ACC112 (cell line): ENCODE measurements around the gene NRG2.

Source experiments
- H2AFZ ChIP-seq: fragments of 200-600 bp; sonication (generic); one replicate; pipeline ENCODE4 v1.6.0; 2017; ENCODE audit warnings: antibody characterized with exemption, low read length; ENCODE audit not compliant: unreplicated experiment
- H3K27ac ChIP-seq: fragments of 200-600 bp; sonication (generic); 2 replicates; pipeline ENCODE4 v1.5.1; 2014; ENCODE audit warnings: low read depth, mild to moderate bottlenecking, antibody characterized with exemption, low read length, moderate library complexity
- H3K27me3 ChIP-seq: fragments of 200-600 bp; sonication (generic); 2 replicates; pipeline ENCODE4 v1.6.1; 2014; ENCODE audit warnings: mild to moderate bottlenecking, antibody characterized with exemption, low read length, moderate library complexity, mixed read lengths; ENCODE audit not compliant: insufficient read depth
- H3K36me3 ChIP-seq: fragments of 200-600 bp; sonication (generic); 2 replicates; pipeline ENCODE4 v1.6.1; 2016; ENCODE audit warnings: mild to moderate bottlenecking, antibody characterized with exemption, low read length, moderate library complexity, mixed read lengths; ENCODE audit not compliant: insufficient read depth
- H3K4me1 ChIP-seq: fragments of 200-600 bp; sonication (generic); one replicate; pipeline ENCODE4 v1.6.1; 2016; ENCODE audit warnings: low read length, mixed read lengths; ENCODE audit not compliant: insufficient read depth, unreplicated experiment, control insufficient read depth
- H3K4me3 ChIP-seq: fragments of 200-600 bp; sonication (generic); 2 replicates; pipeline ENCODE4 v1.5.1; 2014; ENCODE audit warnings: mild to moderate bottlenecking, low read depth, low read length
- H3K79me2 ChIP-seq: fragments of 200-600 bp; sonication (generic); one replicate; pipeline ENCODE4 v1.6.0; 2016; ENCODE audit warnings: low read length; ENCODE audit not compliant: control insufficient read depth, unreplicated experiment, insufficient read depth

Gene NRG2

DNA sequence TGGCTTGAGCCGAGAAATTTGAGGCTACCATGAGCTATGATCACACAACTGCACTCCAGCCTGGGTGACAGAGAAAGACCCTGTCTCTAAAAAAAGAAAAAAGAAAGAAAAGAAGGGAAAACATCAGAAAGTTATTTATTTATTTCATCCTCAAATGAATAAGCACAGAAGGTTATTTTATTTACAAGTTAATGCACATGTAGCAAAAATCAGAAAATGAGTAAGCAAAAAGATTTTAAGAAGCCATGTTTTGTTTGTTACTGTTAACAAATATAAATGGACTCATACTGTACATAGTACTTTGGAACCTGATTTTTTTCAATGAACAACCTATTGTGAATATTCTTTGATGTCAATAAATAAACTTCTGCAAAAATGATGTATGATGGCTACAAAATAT is 47.2 kb downstream of the NRG2 start:
- H3K4me1 ChIP-seq: no peaks in the 10 kb centered on the region
- H3K27me3 ChIP-seq: peaks cover 63% of the 10 kb centered on the region
- no peak overlapping the region for H2AFZ ChIP-seq
- H3K27ac ChIP-seq: no peak overlapping the region
- H3K79me2 ChIP-seq: no peaks in the 10 kb centered on the region
- H3K4me3 ChIP-seq: no peak overlapping the region
- no peaks in the 10 kb centered on the region for H3K36me3 ChIP-seq

DNA sequence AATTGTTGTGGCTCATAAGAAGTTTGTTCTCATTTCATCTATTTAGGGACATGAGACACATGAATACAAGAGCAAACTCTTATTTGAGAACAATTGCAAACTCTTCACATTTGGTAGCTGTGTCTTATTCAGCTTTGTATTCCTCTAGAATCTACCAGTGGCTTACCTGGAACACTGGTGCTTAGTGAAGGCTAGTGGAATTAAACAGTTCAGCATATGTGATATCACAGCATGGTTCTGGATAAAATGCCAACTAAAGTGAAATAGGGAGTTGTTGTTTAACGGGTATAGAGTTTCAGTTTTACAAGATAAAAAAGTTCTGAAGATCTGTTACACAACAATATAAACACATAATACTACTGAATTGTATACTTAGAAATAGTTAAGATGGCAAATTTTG is 48.9 kb downstream of the NRG2 start:
- H3K79me2 ChIP-seq: no peaks in the 10 kb centered on the region
- H3K4me3 ChIP-seq: no peak overlapping the region
- H3K27me3 ChIP-seq: peaks cover 48% of the 10 kb centered on the region
- H3K36me3 ChIP-seq: no peaks in the 10 kb centered on the region
- no peak overlapping the region for H3K27ac ChIP-seq
- H2AFZ ChIP-seq: no peak overlapping the region
- no peaks in the 10 kb centered on the region for H3K4me1 ChIP-seq

DNA sequence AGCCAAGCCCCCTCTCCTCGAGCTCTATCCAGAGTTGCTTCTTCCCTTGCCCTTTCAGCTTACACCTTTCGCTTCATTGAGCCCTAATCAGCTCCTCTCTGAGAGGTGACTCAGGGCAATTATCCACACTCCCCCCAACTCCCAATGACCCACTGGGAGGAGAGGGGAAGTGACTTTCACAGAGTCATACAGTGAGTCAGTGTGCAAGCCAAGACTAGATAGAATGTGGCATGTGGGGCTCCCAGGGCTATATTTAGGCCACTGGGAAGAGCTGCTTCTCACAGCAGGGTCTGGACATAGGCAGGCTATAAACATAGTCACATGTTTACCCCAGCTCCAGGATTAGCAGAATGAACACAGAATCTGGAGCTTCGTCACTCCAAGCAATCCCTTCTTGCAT is 57.4 kb downstream of the NRG2 start:
- H3K4me3 ChIP-seq: peak overlapping the region; percentile 1; the same call in 1 of the 2 replicates
- H2AFZ ChIP-seq: no peak overlapping the region
- H3K36me3 ChIP-seq: no peaks in the 10 kb centered on the region
- peaks cover 20% of the 10 kb centered on the region for H3K4me1 ChIP-seq
- H3K27me3 ChIP-seq: peaks cover 11% of the 10 kb centered on the region
- H3K79me2 ChIP-seq: no peaks in the 10 kb centered on the region
- peak overlapping the region; percentile 54; the same call in 1 of the 2 replicates for H3K27ac ChIP-seq

DNA sequence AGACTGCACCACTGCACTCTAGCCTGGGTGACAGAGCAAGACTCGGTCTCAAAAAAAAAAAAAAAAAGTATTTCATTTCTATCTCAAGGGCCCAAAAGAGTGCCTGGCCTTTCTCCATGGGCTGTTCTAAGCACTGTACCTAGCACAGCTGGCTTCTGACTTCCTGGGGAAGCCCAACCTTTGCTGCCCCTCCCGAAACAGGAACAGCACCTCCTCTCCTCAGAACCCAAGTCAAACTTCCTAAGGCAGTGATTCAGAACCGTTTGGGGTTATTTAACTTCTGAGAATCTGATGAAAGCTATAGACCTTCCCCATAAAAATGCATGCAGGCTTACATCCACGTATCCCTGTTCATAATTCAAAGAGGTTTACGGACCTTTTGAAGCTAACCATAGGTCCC is 57.8 kb downstream of the NRG2 start:
- Histone ChIP-seq H2AFZ (no peak overlapping the region), H3K27ac (peak overlapping the region; percentile 52; the same call in 1 of the 2 replicates), H3K4me3 (peak overlapping the region; percentile 1; the same call in 1 of the 2 replicates)

DNA sequence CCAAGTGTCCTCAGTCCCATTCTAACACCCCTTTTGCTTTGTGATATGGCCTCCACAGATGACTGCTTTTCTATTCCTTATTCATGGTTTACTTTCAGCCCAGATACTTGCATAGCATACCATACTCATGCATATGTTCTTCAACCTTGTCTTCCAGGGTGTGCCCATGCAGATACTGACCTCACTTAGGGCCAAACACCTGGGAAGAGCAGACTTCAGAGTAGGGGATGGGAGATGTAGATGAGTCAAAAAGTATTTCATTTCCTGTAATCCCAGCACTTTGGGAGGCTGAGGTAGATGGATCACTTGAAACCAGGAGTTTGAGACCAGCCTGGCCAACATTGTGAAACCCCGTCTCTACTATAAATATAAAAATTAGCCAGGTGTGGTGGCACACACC is 58.3 kb downstream of the NRG2 start:
- Histone ChIP-seq H3K79me2 (no peaks in the 10 kb centered on the region), H3K4me3 (no peak overlapping the region), H3K36me3 (no peaks in the 10 kb centered on the region), H3K27me3 (peaks cover 20% of the 10 kb centered on the region), H2AFZ (no peak overlapping the region), H3K4me1 (peaks cover 20% of the 10 kb centered on the region), H3K27ac (no peak overlapping the region)

More for the DNA sequence above, 57.8 kb downstream of the NRG2 start:
- Histone ChIP-seq H3K27me3 (peaks cover 15% of the 10 kb centered on the region), H3K36me3 (no peaks in the 10 kb centered on the region), H3K4me1 (peaks cover 20% of the 10 kb centered on the region), H3K79me2 (no peaks in the 10 kb centered on the region)

DNA sequence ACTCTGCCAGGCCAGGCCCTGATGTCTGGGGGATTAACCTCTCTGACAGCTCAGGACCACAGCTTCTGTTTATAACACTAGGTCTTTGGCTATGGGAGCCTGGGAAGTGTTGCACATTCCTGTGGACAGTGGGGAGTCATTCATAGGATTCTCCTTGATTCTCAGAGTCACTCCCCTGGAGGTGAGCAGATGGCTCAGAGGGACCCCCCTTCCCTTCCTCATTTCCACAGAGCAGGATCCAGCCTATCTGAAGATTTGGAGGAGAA is 60.2 kb downstream of the NRG2 start:
- Histone ChIP-seq H2AFZ (no peak overlapping the region), H3K27ac (no peak overlapping the region), H3K79me2 (no peaks in the 10 kb centered on the region), H3K4me1 (peaks cover 20% of the 10 kb centered on the region), H3K4me3 (no peak overlapping the region), H3K36me3 (no peaks in the 10 kb centered on the region), H3K27me3 (peaks cover 29% of the 10 kb centered on the region)

- H3K27me3 ChIP-seq: peaks cover 29% of the 10 kb centered on the region
- no peak overlapping the region for H3K4me3 ChIP-seq
- H3K27ac ChIP-seq: no peak overlapping the region
- H3K79me2 ChIP-seq: no peaks in the 10 kb centered on the region
- H3K4me1 ChIP-seq: peaks cover 20% of the 10 kb centered on the region
- no peak overlapping the region for H2AFZ ChIP-seq
- H3K36me3 ChIP-seq: no peaks in the 10 kb centered on the region
These were observed 60.7 kb downstream of the NRG2 start for GRCh38 chr5:139982157-139982974.

DNA sequence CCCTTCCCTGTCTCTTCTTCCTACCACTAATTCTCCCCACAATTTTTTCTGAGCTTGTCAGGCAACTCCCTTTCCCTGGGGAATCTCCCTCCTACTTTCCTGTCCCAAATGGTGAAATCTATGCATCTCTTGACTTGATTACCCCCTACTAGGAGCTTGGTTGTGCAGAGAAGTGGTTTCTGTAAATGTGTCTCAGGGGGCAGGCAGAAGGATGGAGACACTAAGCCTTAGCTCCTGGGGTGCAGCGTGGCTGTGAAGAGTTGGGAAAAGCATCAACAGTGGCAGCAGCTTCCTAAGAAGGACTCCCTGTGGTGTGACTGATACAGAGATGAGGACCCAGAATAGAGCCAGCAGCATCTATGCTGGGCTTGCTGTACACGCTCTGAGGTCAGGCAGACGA is 62.3 kb downstream of the NRG2 start:
- Histone ChIP-seq H3K79me2 (no peaks in the 10 kb centered on the region), H3K27me3 (peaks cover 45% of the 10 kb centered on the region), H3K27ac (no peak overlapping the region)

DNA sequence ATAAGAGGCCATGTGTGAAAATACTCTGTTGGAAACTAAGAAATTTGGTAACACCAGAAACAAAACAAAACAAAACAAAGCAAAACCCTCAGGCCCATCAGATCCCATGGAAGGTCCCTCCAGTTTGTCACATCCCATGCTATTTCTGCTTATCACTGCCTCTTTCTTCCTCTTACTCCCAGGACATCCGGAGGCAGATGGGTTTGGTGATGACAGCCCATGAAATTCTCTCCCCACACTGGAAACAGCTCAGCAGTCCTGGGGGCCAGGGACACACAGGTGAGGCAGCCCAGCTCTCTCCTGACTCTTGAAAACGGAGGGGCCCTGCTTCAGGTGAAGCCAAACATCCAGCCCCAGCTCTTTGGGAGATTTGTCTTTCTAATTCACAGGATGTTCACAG is 63.2 kb downstream of the NRG2 start:
- Histone ChIP-seq H3K27ac (no peak overlapping the region), H3K36me3 (no peaks in the 10 kb centered on the region)

More for the DNA sequence above, 62.3 kb downstream of the NRG2 start:
- H3K4me3 ChIP-seq: no peak overlapping the region
- no peak overlapping the region for H2AFZ ChIP-seq
- H3K4me1 ChIP-seq: peaks cover 11% of the 10 kb centered on the region
- H3K36me3 ChIP-seq: no peaks in the 10 kb centered on the region

GRCh38 chr5:139979518-139979917 is 63.6 kb downstream of the NRG2 start:
- Histone ChIP-seq H2AFZ (no peak overlapping the region), H3K27me3 (peaks cover 45% of the 10 kb centered on the region), H3K4me1 (no peaks in the 10 kb centered on the region), H3K36me3 (no peaks in the 10 kb centered on the region), H3K4me3 (no peak overlapping the region), H3K27ac (no peak overlapping the region), H3K79me2 (no peaks in the 10 kb centered on the region)

More for the DNA sequence above, 63.2 kb downstream of the NRG2 start:
- no peaks in the 10 kb centered on the region for H3K79me2 ChIP-seq
- peaks cover 3% of the 10 kb centered on the region for H3K4me1 ChIP-seq
- no peak overlapping the region for H3K4me3 ChIP-seq
- H2AFZ ChIP-seq: no peak overlapping the region
- peaks cover 45% of the 10 kb centered on the region for H3K27me3 ChIP-seq

DNA sequence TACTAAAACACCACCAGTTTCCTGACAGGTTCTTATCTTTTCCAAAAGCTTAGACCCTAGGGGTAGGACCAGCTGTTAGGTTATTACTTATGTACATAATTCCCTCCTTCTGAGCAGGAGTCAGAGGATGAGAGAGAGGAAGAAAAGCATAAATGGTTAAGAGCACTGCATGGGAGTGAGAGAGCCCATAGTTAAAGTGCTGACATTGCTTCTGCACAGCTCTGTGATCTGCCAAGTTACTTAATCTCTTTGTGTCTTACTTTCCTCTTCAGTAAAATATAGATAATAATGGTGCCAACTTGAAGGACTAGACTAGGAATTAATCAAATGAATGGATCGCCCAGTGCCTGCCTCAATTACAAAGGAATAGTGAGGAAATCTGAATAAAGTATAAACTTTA is 66.4 kb downstream of the NRG2 start:
- no peak overlapping the region for H3K27ac ChIP-seq
- H3K4me3 ChIP-seq: no peak overlapping the region
- no peak overlapping the region for H2AFZ ChIP-seq
- no peaks in the 10 kb centered on the region for H3K79me2 ChIP-seq
- H3K27me3 ChIP-seq: peaks cover 44% of the 10 kb centered on the region
- H3K36me3 ChIP-seq: no peaks in the 10 kb centered on the region
- H3K4me1 ChIP-seq: no peaks in the 10 kb centered on the region
